Measurements from ENCODE around the gene BSG. TPM values are rescaled to one million over a fixed set of nuclear protein-coding genes. Genes with fewer than 3 reads are reported as not detected.
A peak's percentile ranks its signal among the peaks of the same experiment; 100 is the strongest.

BSG gene
- total RNA-seq, 1 experiment from 2014 or later = 618 TPM

DNA sequence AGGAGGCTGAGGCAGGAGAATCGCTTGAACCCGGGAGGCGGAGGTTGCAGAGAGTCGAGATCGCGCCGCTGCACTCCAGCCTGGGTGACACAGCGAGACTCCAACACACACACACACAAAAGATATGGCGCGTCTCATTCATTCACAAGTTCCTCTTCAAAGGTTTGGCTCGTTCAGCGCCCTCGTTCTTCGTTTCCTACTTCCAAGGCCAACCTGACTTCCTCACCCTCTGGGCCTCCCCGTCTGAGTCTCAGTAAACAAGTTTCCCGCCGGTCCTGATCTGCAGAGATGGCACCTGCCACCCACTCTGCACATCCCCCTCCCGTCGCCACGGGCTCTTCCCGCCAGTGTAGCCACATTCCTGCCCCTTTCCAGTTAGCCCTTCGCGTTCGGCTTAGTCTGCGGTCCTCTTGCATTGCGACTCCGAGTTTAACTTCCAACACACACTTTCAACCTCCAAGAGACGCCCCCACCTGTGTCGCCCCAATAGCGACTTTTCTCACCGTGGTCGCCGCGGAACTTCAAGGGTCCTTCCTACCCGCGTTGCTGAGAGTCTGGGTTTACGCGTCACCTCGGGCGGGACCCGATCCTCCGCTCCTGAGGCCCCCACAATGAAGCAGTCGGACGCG is 1.3 kb upstream of the BSG start:
- no peaks in the 10 kb centered on the region for H3K9me3 Mint-ChIP-seq (ENCODE audit: unreplicated experiment)
- TF ChIP-seq, protein P1, sequence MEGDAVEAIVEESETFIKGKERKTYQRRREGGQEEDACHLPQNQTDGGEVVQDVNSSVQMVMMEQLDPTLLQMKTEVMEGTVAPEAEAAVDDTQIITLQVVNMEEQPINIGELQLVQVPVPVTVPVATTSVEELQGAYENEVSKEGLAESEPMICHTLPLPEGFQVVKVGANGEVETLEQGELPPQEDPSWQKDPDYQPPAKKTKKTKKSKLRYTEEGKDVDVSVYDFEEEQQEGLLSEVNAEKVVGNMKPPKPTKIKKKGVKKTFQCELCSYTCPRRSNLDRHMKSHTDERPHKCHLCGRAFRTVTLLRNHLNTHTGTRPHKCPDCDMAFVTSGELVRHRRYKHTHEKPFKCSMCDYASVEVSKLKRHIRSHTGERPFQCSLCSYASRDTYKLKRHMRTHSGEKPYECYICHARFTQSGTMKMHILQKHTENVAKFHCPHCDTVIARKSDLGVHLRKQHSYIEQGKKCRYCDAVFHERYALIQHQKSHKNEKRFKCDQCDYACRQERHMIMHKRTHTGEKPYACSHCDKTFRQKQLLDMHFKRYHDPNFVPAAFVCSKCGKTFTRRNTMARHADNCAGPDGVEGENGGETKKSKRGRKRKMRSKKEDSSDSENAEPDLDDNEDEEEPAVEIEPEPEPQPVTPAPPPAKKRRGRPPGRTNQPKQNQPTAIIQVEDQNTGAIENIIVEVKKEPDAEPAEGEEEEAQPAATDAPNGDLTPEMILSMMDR (IDR thresholded peaks at IDR 0.05; ENCODE audit: insufficient read depth in 1 of 2, low read depth in 1 of 2, low read length in 1 of 2, severe bottlenecking in 1 of 2, unreplicated experiment in 1 of 2) = no peak
- no peaks in the 10 kb centered on the region for H3K27me3 ChIP-seq (replicated peaks; ENCODE audit: control insufficient read depth, insufficient read depth, low read length)
- DNase-seq = peak; percentile 77 to 88
- peak overlapping the region; percentile 65 for H3K4me3 ChIP-seq (ENCODE audit: low read depth, low read length)
- no peaks in the 10 kb centered on the region for H3K9me3 ChIP-seq
- peaks cover 56% of the 10 kb centered on the region for H3K36me3 Mint-ChIP-seq (ENCODE audit: insufficient read depth, unreplicated experiment)
- H3K36me3 ChIP-seq (ENCODE audit: control insufficient read depth, insufficient read depth, low read length) = no peaks in the 10 kb centered on the region; the same call in 1 of the 2 replicates
- peaks cover 21% of the 10 kb centered on the region for H3K4me1 Mint-ChIP-seq (ENCODE audit: low read depth, unreplicated experiment)
- peaks cover 19% of the 10 kb centered on the region for H3K4me1 ChIP-seq
- intact Hi-C loops (cut with micrococcal nuclease; ENCODE audit: unreplicated experiment) = loop anchor here (5.0 kb wide), 1 partner anchor 39 kb away; the partner anchor contains the start of gene CDC34
- ChIA-PET POLR2A (interaction anchor here (1.1 kb wide), 1 partner anchor 39 kb away, joined by 4 read pairs; the partner anchor contains the start of gene CDC34), CTCF (interaction anchor here (0.8 to 1.5 kb wide), 2 partner anchors 15 to 65 kb away, joined by 4 to 6 read pairs; no protein-coding TSS in a partner anchor)
- H3K27me3 Mint-ChIP-seq (ENCODE audit: insufficient read depth, unreplicated experiment) = no peaks in the 10 kb centered on the region
- H3K27ac Mint-ChIP-seq (ENCODE audit: unreplicated experiment) = peak overlapping the region; percentile 100
- peak overlapping the region; percentile 98 for H3K4me3 Mint-ChIP-seq (ENCODE audit: unreplicated experiment)
- no TSS peak for BruUV-seq (replicated peaks)

DNA sequence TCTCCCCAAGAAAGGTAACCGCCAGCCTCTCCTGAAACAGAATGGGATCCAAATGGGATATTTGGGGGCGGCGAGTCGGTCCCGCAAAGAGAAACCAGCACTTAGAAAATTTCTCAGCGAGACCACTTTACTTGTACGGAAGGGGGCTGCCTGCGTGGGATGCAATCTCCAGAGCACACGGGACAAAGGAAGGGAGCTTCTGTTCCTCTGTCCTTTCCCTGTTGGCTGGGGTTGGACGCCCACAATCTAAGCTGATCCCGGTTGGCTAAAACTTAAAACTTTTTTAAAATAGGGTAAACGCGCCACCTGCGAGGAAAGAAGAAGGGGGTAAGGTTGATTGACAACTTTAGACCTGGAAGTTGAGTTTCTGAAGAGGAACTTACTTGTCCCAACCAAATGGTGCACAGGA is 826 bp upstream of the BSG start:
- Histone ChIP-seq H3K4me1 (peaks cover 19% of the 10 kb centered on the region), H3K27me3 (replicated peaks; ENCODE audit: control insufficient read depth, insufficient read depth, low read length) (no peaks in the 10 kb centered on the region), H3K36me3 (ENCODE audit: control insufficient read depth, insufficient read depth, low read length) (no peaks in the 10 kb centered on the region; the same call in 1 of the 2 replicates), H3K9me3 (no peaks in the 10 kb centered on the region), H3K4me3 (ENCODE audit: low read depth, low read length) (peak overlapping the region; percentile 65)
- TF ChIP-seq, protein P1 (IDR thresholded peaks at IDR 0.05; ENCODE audit: insufficient read depth in 1 of 2, low read depth in 1 of 2, low read length in 1 of 2, severe bottlenecking in 1 of 2, unreplicated experiment in 1 of 2) = no peak
- Mint-ChIP-seq H3K4me3 (ENCODE audit: unreplicated experiment) (peak overlapping the region; percentile 98), H3K4me1 (ENCODE audit: low read depth, unreplicated experiment) (peaks cover 18% of the 10 kb centered on the region), H3K27me3 (ENCODE audit: insufficient read depth, unreplicated experiment) (no peaks in the 10 kb centered on the region), H3K27ac (ENCODE audit: unreplicated experiment) (peak overlapping the region; percentile 100), H3K9me3 (ENCODE audit: unreplicated experiment) (no peaks in the 10 kb centered on the region), H3K36me3 (ENCODE audit: insufficient read depth, unreplicated experiment) (peaks cover 61% of the 10 kb centered on the region)
- ChIA-PET CTCF (interaction anchor here (0.8 to 1.5 kb wide), 2 partner anchors 16 to 65 kb away, joined by 4 to 6 read pairs; no protein-coding TSS in a partner anchor), POLR2A (interaction anchor here (0.5 to 1.1 kb wide), 2 partner anchors 29 to 40 kb away, joined by 3 to 4 read pairs; partner anchors contain the start of gene CDC34)
- DNase-seq = peak in 1 of 2 experiments; percentile 45
- intact Hi-C loops (cut with micrococcal nuclease; ENCODE audit: unreplicated experiment) = loop anchor here (5.0 kb wide), 1 partner anchor 39 kb away; the partner anchor contains the start of gene CDC34
- TSS peak; percentile 93 for BruUV-seq (replicated peaks)

DNA sequence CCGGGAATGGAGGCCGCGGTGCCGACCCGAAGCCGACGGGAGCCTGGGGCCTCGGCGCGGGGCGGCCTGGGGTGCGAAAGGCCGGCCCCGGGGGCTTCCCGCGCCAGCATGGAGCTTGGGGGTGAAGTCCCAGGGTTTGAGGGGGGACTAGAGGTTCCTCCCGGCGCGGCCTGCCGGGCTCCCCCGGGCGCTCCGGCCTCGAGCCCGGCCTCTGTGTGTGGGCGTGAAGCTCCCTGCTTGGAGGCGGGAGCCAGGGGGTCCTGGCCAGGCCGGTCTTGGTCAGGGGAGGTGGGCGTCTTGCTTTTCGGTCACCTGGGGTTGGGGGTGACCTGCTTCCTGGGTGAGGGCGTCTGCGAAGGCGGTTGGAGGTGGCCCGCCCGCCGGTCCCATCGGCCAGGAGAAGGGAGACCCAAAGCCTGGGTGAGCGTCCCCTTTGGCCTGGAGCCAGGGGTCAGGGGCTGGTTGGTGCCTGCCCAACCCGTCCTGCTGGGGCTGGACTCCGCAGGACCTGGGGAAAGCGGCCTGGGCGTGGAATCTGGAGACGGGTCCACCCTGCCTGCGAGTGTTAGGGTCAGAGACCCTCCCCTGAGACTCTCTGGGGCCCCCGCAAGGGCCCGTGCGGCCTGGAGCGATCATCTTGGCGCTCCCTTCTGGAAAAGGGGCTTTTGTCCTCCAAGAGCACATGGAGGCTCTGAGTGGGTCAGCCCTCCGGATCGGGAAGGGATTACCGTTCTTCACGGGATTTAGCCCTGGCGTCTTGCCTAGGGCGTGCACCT is 535 bp downstream of the BSG start:
- intact Hi-C loops (cut with micrococcal nuclease; ENCODE audit: unreplicated experiment) = loop anchor here (2.0 to 5.0 kb wide), 2 partner anchors 41 to 60 kb away; partner anchors contain the start of genes CDC34 and POLRMT
- Histone ChIP-seq H3K9me3 (no peaks in the 10 kb centered on the region), H3K4me1 (peaks cover 19% of the 10 kb centered on the region), H3K4me3 (ENCODE audit: low read depth, low read length) (peak overlapping the region; percentile 50), H3K27me3 (replicated peaks; ENCODE audit: control insufficient read depth, insufficient read depth, low read length) (no peaks in the 10 kb centered on the region), H3K36me3 (ENCODE audit: control insufficient read depth, insufficient read depth, low read length) (no peaks in the 10 kb centered on the region; the same call in 1 of the 2 replicates)
- H3K27me3 Mint-ChIP-seq (ENCODE audit: insufficient read depth, unreplicated experiment) = no peaks in the 10 kb centered on the region
- peak overlapping the region; percentile 100 for H3K27ac Mint-ChIP-seq (ENCODE audit: unreplicated experiment)
- ChIA-PET CTCF (interaction anchor here (1.5 kb wide), 1 partner anchor 66 kb away, joined by 6 read pairs; no protein-coding TSS in a partner anchor), POLR2A (interaction anchor here (0.6 kb wide), 1 partner anchor 25 kb away, joined by 8 read pairs; no protein-coding TSS in a partner anchor)
- TSS peak; percentile 75 for BruUV-seq (replicated peaks)
- H3K4me3 Mint-ChIP-seq (ENCODE audit: unreplicated experiment) = peak overlapping the region; percentile 98
- H3K9me3 Mint-ChIP-seq (ENCODE audit: unreplicated experiment) = no peaks in the 10 kb centered on the region
- peak in 1 of 2 experiments; percentile 41 for DNase-seq
- H3K36me3 Mint-ChIP-seq (ENCODE audit: insufficient read depth, unreplicated experiment) = peaks cover 65% of the 10 kb centered on the region
- peaks cover 13% of the 10 kb centered on the region for H3K4me1 Mint-ChIP-seq (ENCODE audit: low read depth, unreplicated experiment)
- TF ChIP-seq, protein P1 (IDR thresholded peaks at IDR 0.05; ENCODE audit: insufficient read depth in 1 of 2, low read depth in 1 of 2, low read length in 1 of 2, severe bottlenecking in 1 of 2, unreplicated experiment in 1 of 2) = no peak

Data from Caco-2 (cell line).